CD4-positive, alpha-beta T cell treated with Interleukin-21 for 1 hour (primary cell): Measurements from ENCODE around the gene TOM1L2.
A peak's percentile ranks its signal among the peaks of the same experiment; 100 is the strongest.
"Not testable (repeated sequence)": the region's sequence is repeated elsewhere in the genome, so short reads cannot be mapped to it uniquely, and the experiment has no call there.

Source experiments
- DNase-seq: peaks from one replicate; pipeline ENCODE4 v3.0.0-alpha.2; 2020

Gene TOM1L2

DNA sequence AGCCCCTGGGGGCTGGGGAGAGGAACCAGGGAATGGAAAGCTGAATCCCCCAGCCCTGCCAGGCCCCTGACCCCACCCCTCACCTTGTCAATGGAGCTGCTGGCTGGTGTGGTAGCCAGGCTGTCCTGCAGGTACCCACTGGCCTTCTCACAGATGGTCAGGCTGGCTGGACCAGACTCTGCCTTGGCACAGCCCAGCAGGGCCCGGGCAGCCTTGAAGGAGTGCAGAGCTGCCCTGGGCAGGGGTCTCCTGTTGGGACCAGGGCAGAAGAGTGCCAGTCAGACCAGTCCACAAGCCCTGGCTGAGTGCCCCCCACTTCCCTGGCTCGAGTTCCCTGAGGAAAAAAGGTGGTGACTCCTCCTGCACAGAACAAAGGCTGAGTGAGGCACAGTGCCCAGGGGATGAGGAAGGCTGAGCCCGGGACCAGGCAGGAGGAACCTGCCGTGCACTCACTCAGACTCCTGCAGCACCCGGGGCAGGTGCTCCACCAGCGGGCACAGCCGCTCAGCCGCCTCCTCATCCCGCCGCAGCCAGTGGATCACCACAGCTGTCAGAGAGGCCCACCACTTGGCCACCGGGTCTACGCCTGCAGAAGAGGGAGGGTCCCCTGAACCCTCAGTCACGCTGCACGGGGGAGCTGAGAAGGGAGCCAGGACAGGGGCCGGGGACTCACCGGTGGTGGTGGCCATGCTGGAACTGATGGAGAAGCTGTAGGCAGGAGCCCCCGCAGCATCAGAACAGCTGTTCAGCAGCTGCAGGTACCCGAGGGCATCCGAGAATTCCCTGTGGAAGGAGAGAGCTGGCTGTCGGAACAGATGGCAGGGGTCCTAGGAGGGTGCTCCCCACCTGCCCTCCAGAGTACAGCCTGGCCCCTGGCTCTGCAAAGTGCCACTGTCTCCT, 157.8 kb downstream of the TOM1L2 start:
- DNase-seq, result no peak

DNA sequence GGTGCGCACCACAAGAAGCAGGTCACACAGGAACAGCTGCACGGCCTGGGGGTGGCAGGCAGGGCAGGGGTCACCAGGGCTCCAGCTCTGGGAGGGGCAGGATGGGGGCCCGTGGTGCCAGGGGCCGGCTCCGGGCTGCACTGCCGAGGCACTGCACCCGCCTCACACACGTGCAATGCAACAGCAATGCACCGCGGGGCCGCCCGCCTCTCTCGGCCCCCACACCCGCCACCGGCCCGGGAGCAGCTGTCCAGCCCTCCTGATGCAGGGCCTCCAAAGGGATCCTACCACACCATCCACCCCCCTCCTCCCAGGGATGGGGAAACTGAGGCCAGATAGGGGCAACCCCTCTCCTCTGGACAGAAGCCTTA, 158.5 kb downstream of the TOM1L2 start:
- DNase-seq, result no peak

DNA sequence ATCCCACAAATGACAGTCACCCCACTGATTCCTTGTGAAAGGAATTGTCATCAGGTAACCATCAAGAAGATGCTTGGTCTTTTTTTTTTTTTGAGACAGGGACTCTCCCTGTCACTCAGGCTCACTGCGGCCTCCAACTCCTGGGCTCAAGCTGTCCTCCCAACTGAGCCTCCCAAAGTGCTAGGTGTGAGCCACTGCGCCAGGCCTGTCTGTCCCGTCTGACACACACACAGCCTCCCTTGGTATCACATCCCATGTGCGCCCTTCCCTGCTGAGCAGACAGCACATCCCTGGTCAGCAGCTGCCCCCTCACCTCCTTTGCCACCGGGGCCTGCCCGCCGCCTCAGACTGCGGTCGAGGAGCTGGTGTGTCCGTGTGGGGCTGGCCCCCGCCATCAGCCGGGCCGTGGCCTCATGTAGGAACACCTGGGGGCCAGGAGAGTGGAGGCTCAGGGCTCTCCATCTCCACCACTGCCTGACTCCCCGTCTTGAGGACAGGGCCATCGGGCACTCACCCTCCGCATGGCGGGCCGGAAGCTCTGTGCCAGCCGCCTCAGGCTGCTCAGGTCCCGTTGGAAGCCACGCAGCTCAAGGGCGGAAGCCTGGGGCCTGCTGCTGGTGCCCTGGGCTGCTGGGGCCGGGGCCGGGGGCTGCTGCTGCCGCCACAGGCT, 159.0 kb downstream of the TOM1L2 start:
- no peak for DNase-seq

DNA sequence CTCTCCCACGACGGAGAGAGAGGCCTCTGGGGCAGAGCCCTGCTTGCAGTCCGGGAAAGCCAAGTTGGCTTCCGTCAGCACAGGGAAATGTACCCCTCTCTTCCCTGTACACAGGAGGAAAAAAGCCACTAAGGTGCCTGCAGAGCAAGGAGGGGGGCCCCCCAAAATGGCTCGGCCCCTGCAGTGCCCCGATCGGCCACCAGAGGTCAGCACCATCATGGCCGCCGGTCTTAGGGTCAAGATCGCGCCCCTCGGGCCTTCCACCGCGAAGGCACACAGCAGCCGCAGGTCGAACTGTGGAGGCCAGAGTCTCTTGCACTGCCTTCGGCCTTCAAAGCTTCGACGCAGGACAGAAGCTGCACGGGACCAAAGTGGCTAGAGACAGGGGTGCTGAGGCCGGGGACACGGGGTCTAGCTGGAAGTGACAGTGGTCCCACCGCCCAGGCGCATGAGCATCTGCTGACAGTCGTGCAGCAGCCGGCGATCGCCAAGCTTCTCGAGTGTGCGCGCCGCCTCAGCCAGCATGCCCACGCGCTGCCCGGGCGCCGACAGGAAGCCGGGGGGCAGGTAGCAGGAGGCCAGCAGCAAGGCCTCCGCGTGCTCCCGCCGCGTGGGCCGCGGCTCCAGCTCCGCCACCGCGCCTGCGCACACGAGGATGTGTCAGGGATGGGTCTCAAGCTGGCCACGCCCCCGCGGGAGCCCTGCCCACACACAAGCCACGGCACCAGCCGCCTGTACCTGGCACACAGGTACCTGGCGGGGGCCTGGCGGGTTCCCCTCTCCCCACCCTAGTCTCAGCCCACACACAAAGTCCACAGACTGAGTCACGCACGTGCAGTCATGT, 159.8 kb downstream of the TOM1L2 start:
- peak; percentile 70 for DNase-seq

DNA sequence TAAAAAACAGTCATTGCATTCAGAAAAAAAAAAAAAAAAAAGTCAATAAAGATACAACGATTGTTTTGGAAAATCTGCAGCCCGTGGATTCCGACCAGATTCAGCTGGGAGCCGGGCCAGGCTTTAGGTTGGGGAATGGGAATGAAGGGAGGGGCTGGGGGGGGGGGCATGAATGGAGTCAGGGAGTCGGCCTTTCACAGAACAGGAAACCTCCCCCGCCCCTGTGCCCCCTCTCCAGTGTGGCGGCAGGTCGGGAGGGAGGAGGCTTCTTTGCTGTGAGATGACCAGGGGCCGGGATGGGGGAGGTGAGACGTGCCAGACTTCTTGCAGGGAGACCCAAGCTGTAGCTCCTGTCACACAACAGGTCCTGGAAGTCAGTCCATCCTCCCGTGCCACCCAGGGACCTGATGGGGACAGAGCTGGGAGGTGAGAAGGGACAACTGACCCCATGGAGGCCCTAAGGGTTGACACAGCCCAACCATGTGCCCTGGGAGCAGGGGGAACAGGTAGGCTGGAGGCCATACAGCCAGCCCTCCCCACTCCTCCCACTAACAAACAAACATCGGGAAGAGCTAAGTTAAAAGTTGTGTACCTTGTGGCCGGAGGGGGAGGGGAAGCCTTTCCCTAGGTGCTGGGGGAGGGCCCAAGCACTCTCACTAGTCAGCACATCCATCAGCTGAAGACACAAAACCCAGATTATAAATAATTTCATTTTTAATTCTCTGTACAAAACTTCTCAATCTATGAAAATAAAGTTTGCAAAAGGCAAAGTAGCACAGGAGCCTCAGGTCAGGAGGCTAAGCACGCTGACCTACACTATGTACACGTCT, 160.6 kb downstream of the TOM1L2 start:
- no peak for DNase-seq

DNA sequence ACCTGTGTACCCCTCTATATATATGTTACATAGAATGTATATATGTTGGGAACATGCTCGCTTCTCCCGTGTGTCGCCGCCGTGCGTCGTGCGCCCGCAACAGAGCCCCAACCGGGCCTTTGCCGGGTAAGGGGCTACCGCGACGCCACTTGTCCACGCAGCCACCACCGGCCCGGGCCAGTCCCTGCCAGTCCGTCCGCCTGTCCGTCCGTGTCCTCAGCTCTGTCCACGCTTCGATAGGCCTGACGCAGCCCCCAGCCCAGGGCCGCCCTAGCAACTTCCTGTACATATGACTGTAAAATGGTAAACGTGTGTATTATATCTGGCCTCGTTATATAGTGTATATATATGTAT, 161.3 kb downstream of the TOM1L2 start:
- no peak for DNase-seq

DNA sequence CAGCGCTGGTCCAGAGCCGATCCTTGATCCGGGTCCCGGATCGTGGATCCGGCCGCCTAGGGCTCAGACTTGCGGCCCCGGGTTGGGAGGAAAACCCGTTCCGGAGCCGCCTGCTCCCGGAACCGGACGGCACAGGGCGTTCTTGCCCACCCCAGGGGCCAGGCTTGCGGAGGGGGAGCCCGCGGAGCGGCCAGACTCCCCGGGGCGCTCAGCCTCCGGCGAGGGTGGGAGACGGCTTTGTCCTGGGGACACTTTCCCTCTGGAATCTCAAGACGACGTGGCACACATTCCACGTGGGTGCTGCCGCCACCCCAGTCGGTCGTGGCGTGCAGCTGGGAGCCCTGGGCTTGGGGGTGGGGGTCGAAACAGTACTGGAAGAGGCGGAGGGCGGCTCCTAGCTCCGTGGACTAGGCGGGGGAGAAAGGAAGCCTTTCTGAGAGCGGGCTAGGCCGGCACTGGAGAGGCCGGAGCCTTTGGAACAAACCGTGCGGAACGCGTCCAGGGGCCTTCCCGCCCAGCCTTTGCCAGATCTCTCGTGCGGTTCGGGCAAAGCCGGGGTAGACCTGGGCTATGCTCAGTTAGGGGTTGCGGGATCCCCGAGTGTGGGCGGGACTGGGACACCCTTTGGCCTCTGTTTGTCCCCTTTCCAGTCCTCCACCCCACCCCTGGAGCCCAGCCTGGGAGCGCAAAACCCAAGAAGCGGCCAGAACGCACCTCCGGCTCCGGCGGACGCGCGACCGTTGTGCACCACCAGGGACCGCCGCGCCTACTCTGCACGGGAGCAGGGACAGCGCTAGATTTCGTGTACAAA, 161.9 kb downstream of the TOM1L2 start:
- DNase-seq, result no peak

DNA sequence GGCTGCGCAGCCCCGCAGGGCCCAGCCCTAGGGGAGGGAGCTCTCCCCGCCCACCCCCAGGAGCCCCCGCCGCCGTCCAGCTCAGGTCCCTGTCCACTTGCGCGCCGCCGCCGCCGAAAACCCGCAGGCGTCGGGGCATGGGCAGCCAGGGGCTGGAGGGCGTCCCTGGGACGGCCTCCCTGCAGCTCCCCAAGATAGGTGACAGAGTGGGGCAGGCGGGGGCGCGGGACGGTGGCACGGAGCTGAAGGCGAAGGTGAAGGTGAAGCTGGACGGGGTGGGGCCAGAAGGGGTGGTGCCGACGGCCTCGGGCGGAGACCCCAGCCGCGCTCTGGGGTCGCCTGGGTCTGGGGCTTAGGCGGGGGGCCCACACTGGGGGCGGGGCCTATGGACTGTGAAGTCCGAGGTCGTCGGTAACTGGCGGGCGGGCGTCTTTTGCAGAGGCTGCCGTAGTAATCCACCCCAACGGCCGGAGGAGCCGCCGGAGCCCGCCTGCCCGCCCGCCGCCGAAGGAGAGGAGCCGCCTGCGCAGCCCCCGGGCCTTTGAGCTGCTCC, 162.6 kb downstream of the TOM1L2 start:
- no peak for DNase-seq

DNA sequence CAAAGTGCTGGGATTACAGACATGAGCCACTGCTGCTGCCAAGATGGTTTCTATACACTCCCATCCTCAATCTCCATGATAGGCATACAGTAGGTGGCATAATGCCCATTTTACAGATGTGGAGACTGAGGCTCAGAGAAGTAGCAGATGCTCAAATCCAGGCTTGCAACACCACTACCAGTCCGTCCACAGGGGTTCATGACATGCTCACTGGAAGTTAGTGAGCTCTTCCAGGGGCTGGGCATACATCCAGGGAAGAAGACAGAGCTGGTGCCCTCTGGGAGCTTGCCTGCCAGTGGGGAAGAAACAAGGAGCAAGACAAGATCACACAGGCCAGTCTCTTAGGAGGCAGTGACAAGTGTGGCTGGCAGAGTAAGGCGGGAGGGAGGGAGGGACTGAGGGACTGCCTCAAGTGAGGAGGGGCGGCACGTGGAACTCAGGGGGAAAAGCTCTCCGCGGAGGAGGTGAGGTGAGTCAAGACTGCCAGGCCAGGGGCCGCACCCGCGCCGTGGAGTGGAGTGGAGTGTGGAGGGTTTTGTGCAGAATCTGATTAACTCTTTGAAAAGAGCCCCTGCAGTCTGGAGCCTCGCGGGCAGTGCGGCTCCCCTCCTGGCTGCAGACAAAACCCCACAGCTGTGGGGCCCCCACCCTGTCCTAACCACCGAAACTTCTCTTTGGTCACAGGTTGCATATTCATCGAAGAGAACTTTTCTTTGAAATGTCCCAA, 163.3 kb downstream of the TOM1L2 start:
- DNase-seq, result no peak

DNA sequence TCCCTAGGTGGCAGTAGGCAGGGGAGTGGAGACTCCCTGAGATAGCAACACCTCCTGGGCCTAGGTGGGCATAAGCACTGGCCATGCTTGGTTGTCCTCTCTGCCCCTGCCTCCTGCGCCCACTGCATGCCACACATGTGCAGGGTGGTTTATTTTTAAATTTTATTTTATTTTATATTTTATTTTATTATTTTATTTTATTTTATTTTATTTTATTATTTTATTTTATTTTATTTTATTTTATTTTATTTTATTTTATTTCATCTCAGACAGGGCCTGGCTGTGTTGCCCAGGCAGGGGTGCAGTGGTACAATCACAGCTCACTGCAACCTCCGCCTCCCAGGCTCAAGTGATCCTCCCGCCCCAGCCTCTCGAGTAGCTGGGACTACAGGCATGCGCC, 164.0 kb downstream of the TOM1L2 start:
- not testable (repeated sequence) for DNase-seq

DNA sequence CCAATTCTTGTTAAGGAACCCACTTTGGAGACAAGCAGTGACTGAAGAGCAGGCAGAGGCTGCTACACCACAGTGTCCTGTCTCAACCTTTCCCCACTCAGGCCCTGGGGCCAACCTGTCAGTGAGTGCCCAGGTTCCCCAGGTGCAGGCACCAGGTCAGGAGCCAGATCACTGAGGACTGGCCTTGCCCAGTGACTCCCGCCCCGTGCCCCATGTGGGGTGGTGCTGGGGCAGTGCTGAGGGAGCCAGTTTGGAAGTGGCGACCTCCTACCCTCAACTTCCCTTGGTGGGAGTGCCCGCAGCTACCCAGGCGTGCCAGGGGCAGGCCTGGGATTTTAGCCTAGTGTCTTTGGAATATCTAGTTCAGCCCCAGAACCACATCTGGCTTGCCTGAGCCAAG, 164.8 kb downstream of the TOM1L2 start:
- DNase-seq, result no peak

DNA sequence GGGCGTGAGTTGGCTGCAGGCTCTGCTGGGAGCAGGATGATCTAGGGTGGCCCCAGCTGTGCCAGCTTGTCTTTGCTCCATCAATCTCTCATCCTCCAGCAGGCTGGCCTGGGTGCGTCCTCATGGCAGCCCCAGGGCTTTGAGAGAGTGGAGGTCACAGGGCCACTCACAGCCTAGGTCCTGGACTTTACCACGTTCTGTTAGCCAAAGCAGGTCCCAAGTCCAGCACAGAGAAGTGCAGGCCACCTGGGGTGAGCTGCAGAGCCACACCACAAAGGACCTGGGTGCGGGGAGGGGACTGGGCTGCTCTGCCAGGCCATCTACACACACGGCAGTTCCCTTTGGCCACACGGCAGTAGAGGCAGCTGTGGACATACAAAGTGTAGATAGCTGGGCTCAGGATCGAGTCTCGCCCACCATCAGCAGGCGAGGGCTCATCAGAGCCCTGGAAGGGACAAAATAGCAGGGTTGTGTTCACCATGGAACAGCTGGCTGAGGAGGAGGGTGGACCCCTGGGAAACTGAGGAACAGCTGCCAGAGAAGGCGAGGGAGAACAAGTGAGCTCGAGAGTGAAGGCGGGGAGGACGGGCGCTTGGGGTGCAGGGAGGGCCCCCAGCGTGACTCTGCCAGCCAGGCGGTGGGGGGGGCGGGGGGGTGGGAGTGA, 165.5 kb downstream of the TOM1L2 start:
- no peak for DNase-seq

DNA sequence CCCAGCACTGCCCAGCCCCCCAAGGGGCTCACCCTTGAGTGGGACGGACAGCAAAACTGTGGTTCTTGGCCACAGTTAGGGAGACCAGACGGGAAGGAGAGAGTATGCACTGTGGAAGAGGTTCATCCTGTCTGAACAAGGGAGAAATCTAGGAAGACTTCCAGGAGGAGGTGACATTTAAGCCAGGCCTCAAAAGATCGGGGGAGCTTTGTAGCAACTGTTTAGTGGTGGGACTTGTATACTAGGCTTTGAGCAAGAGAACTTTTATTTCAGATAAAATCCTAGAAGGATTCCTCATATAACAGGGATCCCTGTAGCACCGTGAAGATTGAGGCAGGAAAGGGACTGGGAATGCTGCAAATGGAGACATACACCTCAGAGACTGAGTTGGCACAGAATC, 166.2 kb downstream of the TOM1L2 start:
- no peak for DNase-seq

DNA sequence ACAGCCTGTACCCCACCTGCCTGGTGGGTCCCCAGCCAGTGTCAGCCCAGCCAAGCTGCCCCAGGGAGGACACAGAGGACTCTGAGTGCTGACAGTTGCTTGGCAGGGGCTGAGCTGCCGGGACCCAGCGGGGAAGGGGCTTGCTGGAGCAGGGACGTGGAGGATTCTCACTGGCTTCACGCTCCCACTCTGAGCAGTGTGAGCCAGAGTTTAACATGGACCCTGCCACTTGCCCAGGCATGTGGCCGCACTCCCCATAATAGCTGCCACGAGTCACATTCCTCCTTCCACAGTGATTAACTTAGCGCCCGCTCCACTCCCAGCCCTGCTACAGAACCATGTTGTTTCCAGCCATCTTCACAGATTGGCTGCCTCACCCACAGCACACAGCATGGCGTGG, 166.6 kb downstream of the TOM1L2 start:
- no peak for DNase-seq

DNA sequence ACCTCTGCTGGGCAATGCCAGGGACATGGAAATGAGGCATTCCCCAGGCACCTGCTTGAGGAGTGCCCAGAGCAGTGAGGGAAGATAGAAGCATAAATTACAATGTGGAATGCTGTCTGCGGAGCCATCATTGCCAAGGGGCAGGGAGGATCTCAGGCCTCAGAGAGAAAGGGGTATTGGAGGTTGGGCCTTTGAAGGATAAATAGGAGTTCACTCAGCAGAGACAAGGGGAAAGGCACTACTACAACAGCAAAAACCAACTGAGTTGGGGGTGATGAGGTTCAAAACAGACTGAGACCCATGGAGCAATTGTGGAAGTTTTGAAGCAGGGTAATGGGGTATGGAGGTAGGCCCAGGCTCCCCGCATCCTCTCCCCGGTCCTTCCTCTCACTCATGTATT, 168.2 kb downstream of the TOM1L2 start:
- DNase-seq, result no peak

DNA sequence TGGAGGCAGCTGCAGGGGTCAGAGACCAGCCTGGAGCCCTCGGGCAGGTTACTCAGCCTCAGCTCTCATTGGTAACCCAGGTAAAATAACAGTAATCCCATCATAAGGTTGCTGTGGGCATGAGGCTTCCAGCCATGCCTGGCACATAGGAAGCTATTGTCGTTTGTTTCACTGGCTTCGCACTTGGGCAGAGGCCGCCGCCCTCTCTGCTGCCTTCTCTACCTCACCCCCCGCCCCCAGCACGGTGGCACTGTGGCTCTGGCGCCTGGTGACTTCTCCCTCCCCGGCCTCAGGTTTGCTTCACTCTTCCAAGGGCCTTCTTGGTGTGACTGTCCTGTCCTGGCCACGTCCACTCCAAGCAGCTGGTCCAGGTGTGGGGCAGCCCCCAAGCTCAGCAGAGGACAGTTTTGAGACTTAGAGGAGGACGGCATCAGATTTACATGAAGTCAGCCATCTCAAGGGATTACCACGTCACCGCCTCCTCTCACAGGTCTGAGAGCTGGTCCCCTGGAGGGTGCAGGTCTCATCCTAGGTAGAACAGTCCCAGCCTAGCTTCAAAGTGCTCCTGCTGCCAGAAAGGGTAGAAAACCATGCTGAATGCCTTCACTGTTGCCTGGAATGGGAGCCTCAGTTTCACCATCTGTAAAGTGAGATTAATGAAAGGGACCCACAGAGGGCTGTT, 170.3 kb downstream of the TOM1L2 start:
- no peak for DNase-seq

DNA sequence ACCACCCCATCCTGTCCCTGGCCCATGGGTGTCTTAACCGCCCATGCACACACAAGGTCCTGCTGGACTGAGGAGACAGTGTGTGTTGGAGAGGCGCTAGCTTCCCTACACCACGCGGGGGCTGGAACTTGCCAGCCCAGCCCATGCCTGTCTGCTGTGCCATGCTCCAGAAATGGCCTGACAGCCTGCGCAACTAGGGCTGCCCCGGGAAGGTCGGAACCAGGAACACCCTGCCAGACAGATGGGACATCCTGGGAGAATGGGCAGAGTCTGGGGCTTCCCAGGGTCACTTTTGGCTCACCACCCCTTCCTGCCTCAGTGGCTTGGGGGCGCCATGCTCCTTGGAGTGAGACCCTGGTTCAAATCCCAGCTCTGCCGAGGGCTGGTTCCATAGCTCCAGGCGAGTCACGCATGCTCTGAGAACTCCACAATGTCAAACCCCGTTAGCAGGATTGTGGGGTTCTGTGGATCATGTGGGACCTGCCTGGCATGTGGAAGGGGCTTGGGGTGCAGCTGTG, 171.6 kb downstream of the TOM1L2 start:
- DNase-seq, result no peak

DNA sequence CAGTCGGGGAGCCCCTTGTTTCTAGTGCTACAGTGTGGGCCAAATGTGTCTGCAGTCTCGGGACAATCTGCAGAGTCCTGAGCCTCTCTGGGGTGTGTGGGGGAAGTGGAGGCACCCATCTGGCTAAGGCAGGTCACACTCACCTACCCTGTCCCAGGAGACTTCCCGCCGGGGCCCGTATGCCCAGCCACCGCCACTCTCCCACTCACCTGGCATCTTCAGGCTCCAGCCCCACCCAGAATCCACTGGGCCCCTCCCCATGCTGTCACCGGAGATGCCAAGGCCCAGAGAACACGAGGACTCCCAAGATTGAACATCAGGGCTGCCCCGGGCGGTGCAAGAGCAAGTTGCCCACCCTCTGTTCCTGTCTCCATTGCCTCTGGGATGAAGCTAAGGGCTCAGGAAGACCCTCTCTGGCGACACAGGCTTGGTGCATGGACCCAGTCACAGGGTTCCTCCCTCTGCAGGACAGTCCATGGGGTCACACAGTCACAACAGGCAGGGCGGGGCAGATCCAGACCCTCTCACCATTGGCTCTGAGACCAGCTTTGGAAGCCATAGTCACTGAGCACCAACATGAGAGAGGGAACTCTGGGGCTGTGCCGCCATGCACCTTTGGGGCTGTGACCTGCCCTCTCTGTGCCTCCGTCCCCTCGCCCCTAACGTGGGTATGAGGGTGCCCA, 173.5 kb downstream of the TOM1L2 start:
- no peak for DNase-seq
